Calu3 (cell line): ENCODE data around the gene CSTF3. TPM values are rescaled to one million over a fixed set of nuclear protein-coding genes. Genes with fewer than 3 reads are reported as not detected.
"Not testable (repeated sequence)": the region's sequence is repeated elsewhere in the genome, so short reads cannot be mapped to it uniquely, and the experiment has no call there.

Experiments
- BruUV-seq: library from RNA; stranded (reverse); fragments of 400-500 nt; replicated peaks from 2 replicates; lab custom pipeline; 2021; lab: Mats Ljungman, UMichigan
- CTCF ChIA-PET: fragments of 300-600 bp; sonication (Branson Sonifier 250); formaldehyde crosslinking; loops from one replicate; lab custom pipeline; 2022; ENCODE audit warnings: antibody characterized with exemption; lab: Charles Lee
- DNase-seq: peaks from one replicate; pipeline ENCODE4 v3.0.0; 2022
- H3K27ac Mint-ChIP-seq: one replicate; pipeline ENCODE4 v1.8.0; 2022; ENCODE audit warnings: mixed read lengths; ENCODE audit not compliant: unreplicated experiment
- H3K27me3 Mint-ChIP-seq: one replicate; pipeline ENCODE4 v1.8.0; 2022; ENCODE audit warnings: mixed read lengths; ENCODE audit not compliant: unreplicated experiment
- H3K36me3 Mint-ChIP-seq: one replicate; pipeline ENCODE4 v1.8.0; 2022; ENCODE audit warnings: mild to moderate bottlenecking, moderate library complexity, mixed read lengths; ENCODE audit not compliant: insufficient read depth, unreplicated experiment
- H3K4me1 Mint-ChIP-seq: one replicate; pipeline ENCODE4 v1.8.0; 2022; ENCODE audit warnings: mild to moderate bottlenecking, low read depth, mixed read lengths; ENCODE audit not compliant: unreplicated experiment
- H3K4me3 Mint-ChIP-seq: one replicate; pipeline ENCODE4 v1.8.0; 2022; ENCODE audit warnings: mild to moderate bottlenecking, low read depth, moderate library complexity, mixed read lengths; ENCODE audit not compliant: unreplicated experiment
- H3K9me3 Mint-ChIP-seq: one replicate; pipeline ENCODE4 v1.8.0; 2022; ENCODE audit warnings: low read depth, mixed read lengths; ENCODE audit not compliant: unreplicated experiment
- intact Hi-C: fragments of 100-400 bp; cut with micrococcal nuclease; formaldehyde crosslinking; loops from one replicate; pipeline ENCODE4 v1.10.0; 2022; ENCODE audit not compliant: unreplicated experiment
- total RNA-seq: library from RNA; stranded (reverse); gene quantifications from 2 replicates; pipeline ENCODE4 v1.2.3, GENCODE V29; 2022
- TF ChIP-seq, protein P1 (sequence below): fragments of 200-600 bp; IDR thresholded peaks from one replicate; pipeline ENCODE4 v1.8.0; 2022; ENCODE audit warnings: antibody characterized with exemption; ENCODE audit not compliant: unreplicated experiment

CSTF3 gene
- total RNA-seq, 1 experiment from 2014 or later, result 51.1 TPM

DNA sequence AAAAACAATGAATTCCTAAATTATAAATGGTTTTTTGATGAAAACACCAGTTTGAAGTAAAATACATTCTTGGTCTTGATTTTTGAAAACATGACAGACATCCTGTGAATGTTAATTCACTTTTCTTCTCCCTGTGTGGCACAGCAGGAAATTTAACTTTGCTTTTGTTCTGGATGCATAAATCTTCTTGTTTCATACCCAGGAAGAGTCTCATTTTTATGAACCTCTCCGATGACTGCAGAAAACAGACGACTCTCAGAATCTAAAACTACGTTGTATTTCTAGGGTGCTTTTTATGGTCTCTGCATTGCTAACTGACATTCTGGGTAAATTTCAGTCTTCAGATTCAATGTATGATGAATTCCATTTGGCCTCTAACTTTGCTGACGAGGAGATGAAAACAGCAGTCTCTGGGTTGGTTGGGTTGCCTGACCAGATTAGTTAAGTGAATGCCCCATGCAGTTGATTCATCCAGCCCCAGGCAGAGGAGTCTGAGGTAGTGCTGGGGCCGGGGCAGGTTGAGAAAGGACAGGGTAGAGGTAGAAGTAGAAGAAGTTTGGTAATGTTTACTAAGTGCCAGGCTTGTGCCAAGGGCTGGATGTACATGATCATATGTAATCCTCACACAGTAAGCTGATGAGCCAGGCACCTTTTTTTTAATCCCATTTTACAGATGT is 101.8 kb downstream of the CSTF3 start:
- H3K36me3 Mint-ChIP-seq, result peaks cover 5% of the 10 kb centered on the region
- intact Hi-C loops, result loop anchor here (10.0 kb wide), 2 partner anchors 165 to 345 kb away; partner anchors contain the start of gene QSER1
- BruUV-seq, result no TSS peak
- TF ChIP-seq, protein P1, sequence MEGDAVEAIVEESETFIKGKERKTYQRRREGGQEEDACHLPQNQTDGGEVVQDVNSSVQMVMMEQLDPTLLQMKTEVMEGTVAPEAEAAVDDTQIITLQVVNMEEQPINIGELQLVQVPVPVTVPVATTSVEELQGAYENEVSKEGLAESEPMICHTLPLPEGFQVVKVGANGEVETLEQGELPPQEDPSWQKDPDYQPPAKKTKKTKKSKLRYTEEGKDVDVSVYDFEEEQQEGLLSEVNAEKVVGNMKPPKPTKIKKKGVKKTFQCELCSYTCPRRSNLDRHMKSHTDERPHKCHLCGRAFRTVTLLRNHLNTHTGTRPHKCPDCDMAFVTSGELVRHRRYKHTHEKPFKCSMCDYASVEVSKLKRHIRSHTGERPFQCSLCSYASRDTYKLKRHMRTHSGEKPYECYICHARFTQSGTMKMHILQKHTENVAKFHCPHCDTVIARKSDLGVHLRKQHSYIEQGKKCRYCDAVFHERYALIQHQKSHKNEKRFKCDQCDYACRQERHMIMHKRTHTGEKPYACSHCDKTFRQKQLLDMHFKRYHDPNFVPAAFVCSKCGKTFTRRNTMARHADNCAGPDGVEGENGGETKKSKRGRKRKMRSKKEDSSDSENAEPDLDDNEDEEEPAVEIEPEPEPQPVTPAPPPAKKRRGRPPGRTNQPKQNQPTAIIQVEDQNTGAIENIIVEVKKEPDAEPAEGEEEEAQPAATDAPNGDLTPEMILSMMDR, result no peak
- no peaks in the 10 kb centered on the region for H3K27me3 Mint-ChIP-seq
- peaks cover 22% of the 10 kb centered on the region for H3K4me1 Mint-ChIP-seq
- CTCF ChIA-PET, result no interaction called here
- H3K27ac Mint-ChIP-seq, result no peak overlapping the region
- DNase-seq, result no peak
- no peak overlapping the region for H3K4me3 Mint-ChIP-seq
- H3K9me3 Mint-ChIP-seq, result no peaks in the 10 kb centered on the region

DNA sequence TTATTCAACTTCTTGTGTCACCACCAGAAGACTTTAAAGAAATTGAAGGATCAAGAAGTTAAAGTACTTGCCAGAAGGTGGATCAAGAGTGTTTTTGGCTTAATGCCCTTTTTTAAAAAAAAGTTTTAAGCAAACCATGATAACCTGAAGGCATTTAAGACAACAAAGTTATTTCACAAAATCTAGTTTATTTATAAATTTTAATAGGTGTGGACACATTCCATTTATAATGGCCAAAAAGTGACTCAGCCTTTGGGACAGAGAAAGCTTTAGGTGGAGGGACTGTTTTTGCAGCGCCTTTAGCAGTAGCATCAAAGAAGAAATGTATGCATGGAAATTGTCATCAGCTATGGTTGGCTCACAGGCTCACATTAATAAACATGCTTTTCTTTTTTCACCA is 104.0 kb downstream of the CSTF3 start:
- H3K4me3 Mint-ChIP-seq, result no peak overlapping the region
- TF ChIP-seq, protein P1, result no peak
- H3K27ac Mint-ChIP-seq, result no peak overlapping the region
- no peaks in the 10 kb centered on the region for H3K27me3 Mint-ChIP-seq
- intact Hi-C loops, result no loop called here
- H3K36me3 Mint-ChIP-seq, result peaks cover 5% of the 10 kb centered on the region
- CTCF ChIA-PET, result no interaction called here
- no peaks in the 10 kb centered on the region for H3K9me3 Mint-ChIP-seq
- H3K4me1 Mint-ChIP-seq, result peaks cover 22% of the 10 kb centered on the region
- no TSS peak for BruUV-seq
- DNase-seq, result no peak

DNA sequence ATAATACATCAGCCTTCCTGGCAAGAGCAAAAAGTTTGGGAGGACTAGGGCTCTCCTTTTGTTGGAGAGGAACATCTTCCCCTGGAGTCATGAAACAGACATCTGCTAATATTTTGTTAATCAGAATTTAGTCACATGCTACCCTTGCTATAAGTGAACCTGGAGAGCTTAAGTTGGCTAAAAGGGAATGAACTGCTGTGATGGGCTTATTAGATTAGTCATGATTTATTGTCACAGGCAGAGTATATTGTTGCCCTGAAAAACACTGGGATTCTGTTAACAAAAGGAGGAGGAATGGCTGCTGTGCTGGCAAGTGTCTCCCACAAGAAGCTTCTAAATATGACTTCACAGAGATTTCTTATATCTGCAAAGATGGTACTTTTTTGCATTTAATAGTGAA is 105.9 kb downstream of the CSTF3 start:
- Mint-ChIP-seq H3K9me3 (no peaks in the 10 kb centered on the region), H3K36me3 (peaks cover under 1% of the 10 kb centered on the region), H3K4me1 (peaks cover 8% of the 10 kb centered on the region), H3K4me3 (no peak overlapping the region), H3K27ac (no peak overlapping the region), H3K27me3 (no peaks in the 10 kb centered on the region)
- TF ChIP-seq, protein P1, result no peak
- no peak for DNase-seq
- no TSS peak for BruUV-seq
- intact Hi-C loops, result no loop called here
- CTCF ChIA-PET, result no interaction called here

DNA sequence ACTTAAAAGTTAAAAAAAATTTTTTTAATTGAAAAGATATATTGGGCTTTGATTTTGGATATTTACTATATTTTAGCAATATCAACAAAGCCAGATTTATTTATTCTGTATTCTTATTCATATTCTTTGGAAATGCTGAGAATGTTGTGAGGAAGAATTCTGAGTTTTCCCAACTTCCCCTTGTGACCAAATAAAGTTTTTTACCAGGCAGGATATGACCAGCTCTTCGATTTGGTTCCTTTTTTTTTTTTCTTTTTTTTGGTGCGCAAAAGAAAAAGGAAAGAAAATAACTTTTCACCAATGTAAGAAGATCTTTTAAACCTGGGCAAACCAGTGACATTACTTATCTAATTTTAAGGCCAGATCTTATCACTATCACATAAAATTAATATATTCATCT is 109.0 kb downstream of the CSTF3 start:
- intact Hi-C loops, result no loop called here
- no peaks in the 10 kb centered on the region for H3K36me3 Mint-ChIP-seq
- no peak overlapping the region for H3K4me3 Mint-ChIP-seq
- H3K27me3 Mint-ChIP-seq, result no peaks in the 10 kb centered on the region
- peaks cover 11% of the 10 kb centered on the region for H3K4me1 Mint-ChIP-seq
- CTCF ChIA-PET, result no interaction called here
- no peaks in the 10 kb centered on the region for H3K9me3 Mint-ChIP-seq
- no peak overlapping the region for H3K27ac Mint-ChIP-seq
- TF ChIP-seq, protein P1, result no peak
- no peak for DNase-seq
- no TSS peak for BruUV-seq

DNA sequence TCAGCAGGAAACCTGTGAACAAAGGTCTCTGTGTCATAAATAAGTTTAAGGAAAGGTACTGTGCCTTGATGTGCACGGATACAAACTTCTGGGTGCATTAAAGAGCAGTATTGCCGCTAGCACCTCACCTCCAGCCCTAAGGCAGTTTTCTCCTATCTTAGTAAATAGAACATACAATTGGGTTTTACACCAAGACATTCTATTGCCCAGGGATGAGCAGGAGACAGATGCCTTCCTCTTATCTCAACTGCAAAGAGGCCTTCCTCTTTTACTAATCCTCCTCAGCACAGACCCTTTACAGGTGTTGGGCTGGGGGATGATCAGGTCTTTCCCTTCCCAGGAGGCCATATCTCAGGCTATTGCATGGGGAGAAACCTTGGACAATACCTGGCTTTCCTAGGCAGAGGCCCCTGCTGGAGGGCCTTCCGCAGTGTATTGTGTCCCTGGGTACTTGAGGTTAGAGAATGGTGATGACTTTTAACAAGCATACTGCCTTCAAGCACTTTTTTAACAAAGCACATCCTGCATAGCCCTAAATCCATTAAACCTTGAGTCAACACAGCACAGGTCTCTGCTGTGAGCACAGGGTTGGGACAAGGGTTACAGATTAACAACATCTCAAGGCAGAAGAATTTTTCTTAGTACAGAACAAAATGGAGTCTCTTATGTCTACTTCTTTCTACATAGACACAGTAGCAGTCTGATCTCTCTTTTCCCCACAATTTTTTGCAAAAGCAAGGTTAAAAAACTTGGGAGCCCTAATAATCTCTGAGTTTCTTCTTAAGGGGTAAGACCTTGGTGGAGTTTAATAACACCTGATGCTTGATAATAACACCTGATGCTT is 111.5 kb downstream of the CSTF3 start:
- H3K4me3 Mint-ChIP-seq, H3K27me3 Mint-ChIP-seq, DNase-seq, intact Hi-C loops, CTCF ChIA-PET, BruUV-seq, H3K9me3 Mint-ChIP-seq, H3K36me3 Mint-ChIP-seq, H3K27ac Mint-ChIP-seq: not testable (repeated sequence)
- peaks cover 25% of the 10 kb centered on the region for H3K4me1 Mint-ChIP-seq

DNA sequence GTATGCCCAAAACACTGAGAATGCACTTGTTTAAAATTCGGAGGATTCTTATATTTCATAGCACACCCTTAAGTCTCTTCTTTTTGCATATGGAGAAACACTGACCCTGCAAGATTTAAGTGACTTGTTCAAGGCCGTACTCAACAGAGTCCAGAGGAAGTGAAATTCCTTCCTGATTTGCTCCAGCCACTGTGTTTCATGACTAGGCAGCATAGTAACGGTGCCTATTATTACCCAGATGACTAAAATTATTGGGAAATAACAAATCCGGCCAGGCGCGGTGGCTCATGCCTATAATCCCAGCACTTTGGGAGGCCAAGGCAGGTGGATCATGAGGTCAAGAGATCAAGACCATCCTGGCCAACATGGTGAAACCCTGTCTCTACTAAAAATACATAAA is 112.6 kb downstream of the CSTF3 start:
- CTCF ChIA-PET, intact Hi-C loops: not testable (repeated sequence)

More for the DNA sequence above, 112.6 kb downstream of the CSTF3 start:
- H3K9me3 Mint-ChIP-seq, H3K4me3 Mint-ChIP-seq, H3K27ac Mint-ChIP-seq, BruUV-seq, DNase-seq, H3K36me3 Mint-ChIP-seq, H3K27me3 Mint-ChIP-seq: not testable (repeated sequence)
- peaks cover 33% of the 10 kb centered on the region for H3K4me1 Mint-ChIP-seq
